HepG2 (cell line): ENCODE data around the gene CD28. TPM values are rescaled to one million over a fixed set of nuclear protein-coding genes. Genes with fewer than 3 reads are reported as not detected.

Experiments used
- ATAC-seq: fragments of 200-7000 bp; cut with Tn5 transposase; 3 replicates; pipeline ENCODE4 v1.9.1; 2020; ENCODE audit warnings: mild to moderate bottlenecking, moderate library complexity
- BruUV-seq: library from RNA; stranded (reverse); fragments of 400-500 nt; replicated peaks from 2 replicates; lab custom pipeline; 2021; lab: Mats Ljungman, UMichigan
- CTCF ChIA-PET: fragments of 300-600 bp; formaldehyde crosslinking; extraction: SDS; loops from one replicate; lab custom pipeline; 2021; ENCODE audit warnings: low total read pairs, inconsistent platforms, low intra/inter-chr PET ratio; lab: Yijun Ruan, JAX
- POLR2A ChIA-PET: fragments of 350-600 bp; sonication (Branson Sonifier 250); formaldehyde crosslinking; loops from one replicate; lab custom pipeline; 2020; ENCODE audit warnings: antibody characterized with exemption, inconsistent platforms; lab: Yijun Ruan, JAX
- DNase-seq: peaks from one replicate; pipeline ENCODE4 v3.0.0-alpha.2; 2015; ENCODE audit warnings: low spot score
- FAIRE-seq: peaks from 3 replicates; lab custom pipeline; 2011; peaks lifted over from hg19 to GRCh38; lab: Jason Lieb, UNC
- H2AFZ ChIP-seq: one replicate; pipeline ENCODE4 v1.6.1; 2011; ENCODE audit warnings: low read length, inconsistent platforms
- H3K27ac ChIP-seq: fragments of 300-600 bp; 3 replicates; pipeline ENCODE4 v1.8.0; 2011; ENCODE audit warnings: mixed run types, mild to moderate bottlenecking, mixed read lengths, low read length, inconsistent platforms; ENCODE audit not compliant: insufficient read depth; ENCODE audit errors: extremely low read length
- H3K27me3 ChIP-seq, 2 experiments: fragments of 200-600 bp in 1 of 2; 2 replicates in 1 of 2; 3 replicates in 1 of 2; pipeline versions ENCODE4 v1.6.0 to v1.8.0; 2011; ENCODE audit warnings: low read length in 2 of 2, mild to moderate bottlenecking in 2 of 2, moderate library complexity in 2 of 2, inconsistent platforms in 1 of 2; ENCODE audit not compliant: insufficient read depth in 2 of 2, control insufficient read depth in 1 of 2
- H3K36me3 ChIP-seq, 2 experiments: fragments of 200-600 bp in 1 of 2; replicated peaks in 1 of 2; 2 replicates in 1 of 2; 3 replicates in 1 of 2; pipeline versions ENCODE4 v1.5.1 to v1.8.0; 2011; ENCODE audit warnings: low read length in 2 of 2, inconsistent platforms in 1 of 2; ENCODE audit not compliant: insufficient read depth in 2 of 2, control insufficient read depth in 1 of 2
- H3K4me1 ChIP-seq: 2 replicates; pipeline ENCODE4 v1.5.1; 2012; ENCODE audit warnings: low read length, inconsistent platforms; ENCODE audit not compliant: insufficient read depth
- H3K4me2 ChIP-seq: 2 replicates; pipeline ENCODE4 v1.6.0; 2011; ENCODE audit warnings: low read depth, low read length, inconsistent platforms
- H3K4me3 ChIP-seq, 3 experiments: fragments of 200-600 bp in 1 of 3; sonication (generic), shearing (Covaris generic) in 1 of 3; replicated peaks in 1 of 3; 2 replicates each; pipeline ENCODE4 v1.5.1; 2011 to 2016; ENCODE audit warnings: low read length in 3 of 3, inconsistent platforms in 2 of 3, low read depth in 2 of 3, mild to moderate bottlenecking in 2 of 3, control low read depth in 1 of 3, mixed read lengths in 1 of 3; ENCODE audit not compliant: insufficient read depth in 1 of 3
- H3K79me2 ChIP-seq: one replicate; pipeline ENCODE4 v1.6.1; 2011; ENCODE audit warnings: low read length, inconsistent platforms; ENCODE audit not compliant: insufficient read depth
- H3K9ac ChIP-seq: 2 replicates; pipeline ENCODE4 v1.6.0; 2011; ENCODE audit warnings: mild to moderate bottlenecking, low read depth, low read length, inconsistent platforms; ENCODE audit not compliant: insufficient read depth
- H3K9me3 ChIP-seq: 2 replicates; pipeline ENCODE4 v1.5.1; 2012; ENCODE audit warnings: mild to moderate bottlenecking, low read length
- H4K20me1 ChIP-seq: 2 replicates; pipeline ENCODE4 v1.6.0; 2011; ENCODE audit warnings: inconsistent platforms, mild to moderate bottlenecking, low read length, moderate library complexity; ENCODE audit not compliant: insufficient read depth
- CBX5 ChIP-seq: sonication (generic); formaldehyde crosslinking; IDR thresholded peaks from 2 replicates; pipeline ENCODE4 v1.4.0; 2020; ENCODE audit warnings: missing genetic modification reagents, borderline replicate concordance
- CEBPB ChIP-seq: IDR thresholded peaks from 2 replicates; pipeline ENCODE4 v1.6.1; 2011; ENCODE audit warnings: low read depth, low read length, improper control_type of control experiment, borderline replicate concordance
- FOXC1 ChIP-seq: sonication (generic); formaldehyde crosslinking; IDR thresholded peaks from 2 replicates; pipeline ENCODE4 v1.8.0; 2022; ENCODE audit warnings: mild to moderate bottlenecking, missing genetic modification reagents, borderline replicate concordance
- RFXAP ChIP-seq: sonication (generic); formaldehyde crosslinking; IDR thresholded peaks from 2 replicates; pipeline ENCODE4 v1.4.0; 2020; ENCODE audit warnings: missing genetic modification reagents, borderline replicate concordance
- SAP130 ChIP-seq: IDR thresholded peaks from 2 replicates; pipeline ENCODE4 v1.6.1; 2016; ENCODE audit warnings: low read depth
- SP5 ChIP-seq: IDR thresholded peaks from 2 replicates; pipeline ENCODE4 v1.6.1; 2016; ENCODE audit warnings: low read depth, borderline replicate concordance
- ZNF230 ChIP-seq: sonication (generic); formaldehyde crosslinking; IDR thresholded peaks from 2 replicates; pipeline ENCODE4 v1.4.0; 2020; ENCODE audit warnings: mild to moderate bottlenecking, missing genetic modification reagents
- WGBS: methylation state at CpG from one replicate; pipeline ENCODE4 v1.1.6; 2017; ENCODE audit warnings: low lambda C conversion rate; 5-methylcytosine and 5-hydroxymethylcytosine counted together
- in situ Hi-C: cut with HindIII; loops from 2 replicates; pipeline ENCODE4 v1.10.0; 2017; ENCODE audit warnings: low pct_unique_long_range_greater_than_20kb; ENCODE audit not compliant: extremely low pct_ligation_motif_present
- intact Hi-C: fragments of 100-400 bp; cut with micrococcal nuclease; formaldehyde crosslinking; loops from one replicate; pipeline ENCODE4 v1.10.0; 2022; ENCODE audit not compliant: unreplicated experiment
- polyA plus RNA-seq, 8 experiments: library from polyadenylated mRNA; depleted of rRNA in 3 of 8; stranded (reverse) in 7 of 8; unstranded in 1 of 8; fragments of >200 nt; fragmentation: Illumina TruSeq in 4 of 8; extraction: Trizol in 4 of 8; gene quantifications; 2 replicates each; pipeline versions ENCODE4 v1.2.1 to v1.2.3, GENCODE V29; 2011 to 2016; ENCODE audit warnings: low read depth in 4 of 8, missing spikeins in 1 of 8, mixed read lengths in 1 of 8; ENCODE audit not compliant: insufficient read depth in 1 of 8
- total RNA-seq, 5 experiments: library from RNA; depleted of rRNA; stranded (reverse); fragments of >200 nt; fragmentation: Illumina TruSeq; extraction: Trizol; gene quantifications; 2 replicates each; pipeline ENCODE4 v1.2.3, GENCODE V29; 2016; ENCODE audit warnings: low read depth in 1 of 5
- TF ChIP-seq, protein P1 (sequence below): sonication (generic); formaldehyde crosslinking; IDR thresholded peaks from 2 replicates; pipeline ENCODE4 v1.9.0; 2022; ENCODE audit warnings: missing genetic modification reagents, mild to moderate bottlenecking, borderline replicate concordance
- TF ChIP-seq, protein P2 (sequence below), 2 experiments: fragments of 450-650 bp in 1 of 2; sonication (generic) in 1 of 2; formaldehyde crosslinking; IDR thresholded peaks; 2 replicates each; pipeline versions ENCODE4 v1.5.0 to v1.8.0; 2020 to 2022; ENCODE audit warnings: mild to moderate bottlenecking in 1 of 2, missing genetic modification reagents in 1 of 2
- TF ChIP-seq, protein P3 (sequence below): sonication (generic); formaldehyde crosslinking; IDR thresholded peaks from 2 replicates; pipeline ENCODE4 v1.4.0; 2020; ENCODE audit warnings: mild to moderate bottlenecking, missing genetic modification reagents, borderline replicate concordance

Gene CD28
- total and polyA plus RNA-seq, 2 of the 13 experiments (the other 11 are each of a cell fraction or from before 2014, with no cell fraction given) = not detected

GRCh38 chr2:203714112-203714511 is 7.7 kb downstream of the CD28 start (continued):
- TF ChIP-seq, protein P1, sequence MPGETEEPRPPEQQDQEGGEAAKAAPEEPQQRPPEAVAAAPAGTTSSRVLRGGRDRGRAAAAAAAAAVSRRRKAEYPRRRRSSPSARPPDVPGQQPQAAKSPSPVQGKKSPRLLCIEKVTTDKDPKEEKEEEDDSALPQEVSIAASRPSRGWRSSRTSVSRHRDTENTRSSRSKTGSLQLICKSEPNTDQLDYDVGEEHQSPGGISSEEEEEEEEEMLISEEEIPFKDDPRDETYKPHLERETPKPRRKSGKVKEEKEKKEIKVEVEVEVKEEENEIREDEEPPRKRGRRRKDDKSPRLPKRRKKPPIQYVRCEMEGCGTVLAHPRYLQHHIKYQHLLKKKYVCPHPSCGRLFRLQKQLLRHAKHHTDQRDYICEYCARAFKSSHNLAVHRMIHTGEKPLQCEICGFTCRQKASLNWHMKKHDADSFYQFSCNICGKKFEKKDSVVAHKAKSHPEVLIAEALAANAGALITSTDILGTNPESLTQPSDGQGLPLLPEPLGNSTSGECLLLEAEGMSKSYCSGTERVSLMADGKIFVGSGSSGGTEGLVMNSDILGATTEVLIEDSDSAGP (CRISPR knock-in tag) = no peak
- TF ChIP-seq ZNF230 (CRISPR knock-in tag) = no peak
- no peak for TF ChIP-seq RFXAP (CRISPR knock-in tag)
- no peak for TF ChIP-seq CBX5 (CRISPR knock-in tag)
- no peak for TF ChIP-seq SAP130 (CRISPR knock-in tag)

GRCh38 chr2:203715744-203716143 is 9.3 kb downstream of the CD28 start:
- H3K4me1 ChIP-seq = peaks cover 29% of the 10 kb centered on the region
- no peaks in the 10 kb centered on the region for H3K36me3 ChIP-seq
- ChIA-PET CTCF (no interaction called here), POLR2A (no interaction called here)
- in situ Hi-C loops = no loop called here
- no peaks in the 10 kb centered on the region for H4K20me1 ChIP-seq
- TF ChIP-seq FOXC1 (no peak), CEBPB (peak; percentile 9; the same call in 1 of the 2 replicates), SAP130 (CRISPR knock-in tag) (no peak), SP5 (CRISPR knock-in tag) (no peak)
- TF ChIP-seq, protein P2, sequence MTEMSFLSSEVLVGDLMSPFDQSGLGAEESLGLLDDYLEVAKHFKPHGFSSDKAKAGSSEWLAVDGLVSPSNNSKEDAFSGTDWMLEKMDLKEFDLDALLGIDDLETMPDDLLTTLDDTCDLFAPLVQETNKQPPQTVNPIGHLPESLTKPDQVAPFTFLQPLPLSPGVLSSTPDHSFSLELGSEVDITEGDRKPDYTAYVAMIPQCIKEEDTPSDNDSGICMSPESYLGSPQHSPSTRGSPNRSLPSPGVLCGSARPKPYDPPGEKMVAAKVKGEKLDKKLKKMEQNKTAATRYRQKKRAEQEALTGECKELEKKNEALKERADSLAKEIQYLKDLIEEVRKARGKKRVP (CRISPR knock-in tag; IDR thresholded peaks at IDR 0.05) = peak in 1 of 2 experiments; percentile 70; a peak in 2 of 4 replicates
- TF ChIP-seq, protein P3, sequence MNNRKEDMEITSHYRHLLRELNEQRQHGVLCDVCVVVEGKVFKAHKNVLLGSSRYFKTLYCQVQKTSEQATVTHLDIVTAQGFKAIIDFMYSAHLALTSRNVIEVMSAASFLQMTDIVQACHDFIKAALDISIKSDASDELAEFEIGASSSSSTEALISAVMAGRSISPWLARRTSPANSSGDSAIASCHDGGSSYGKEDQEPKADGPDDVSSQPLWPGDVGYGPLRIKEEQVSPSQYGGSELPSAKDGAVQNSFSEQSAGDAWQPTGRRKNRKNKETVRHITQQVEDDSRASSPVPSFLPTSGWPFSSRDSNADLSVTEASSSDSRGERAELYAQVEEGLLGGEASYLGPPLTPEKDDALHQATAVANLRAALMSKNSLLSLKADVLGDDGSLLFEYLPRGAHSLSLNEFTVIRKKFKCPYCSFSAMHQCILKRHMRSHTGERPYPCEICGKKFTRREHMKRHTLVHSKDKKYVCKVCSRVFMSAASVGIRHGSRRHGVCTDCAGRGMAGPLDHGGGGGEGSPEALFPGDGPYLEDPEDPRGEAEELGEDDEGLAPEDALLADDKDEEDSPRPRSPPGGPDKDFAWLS (CRISPR knock-in tag) = 0 out of 2 replicates have a peak, but pooled peaks have one; percentile 38
- DNase-seq = no peak
- FAIRE-seq = no peak
- no peak overlapping the region for H2AFZ ChIP-seq
- H3K9me3 ChIP-seq = no peaks in the 10 kb centered on the region
- no peaks in the 10 kb centered on the region for H3K27me3 ChIP-seq
- no TSS peak for BruUV-seq
- H3K79me2 ChIP-seq = no peaks in the 10 kb centered on the region
- no peak for ATAC-seq
- H3K4me2 ChIP-seq = no peak overlapping the region
- 96% methylated on average over 2 of the region's 2 CpGs for WGBS
- intact Hi-C loops = no loop called here
- no peak overlapping the region for H3K27ac ChIP-seq
- no peak overlapping the region for H3K4me3 ChIP-seq
- no peak overlapping the region for H3K9ac ChIP-seq
